ENCODE data around the gene METTL27.

- TF ChIP-seq SPI1 (IDR thresholded peaks at IDR 0.05; ENCODE audit: low read depth, low read length) (no peak), TAF1 (IDR thresholded peaks at IDR 0.05; ENCODE audit: low read depth, low read length) (no peak), POLR2A (IDR thresholded peaks at IDR 0.05; ENCODE audit: low read depth, low read length) (no peak), POLR2AphosphoS5 (IDR thresholded peaks at IDR 0.05; ENCODE audit: low read depth, low read length) (no peak)
Measured at GRCh38 chr7:73885433-73885974, 43.2 kb upstream of the METTL27 start.

Measured in GM12891 (cell line).